Type B pancreatic cell (in vitro differentiated cells): ENCODE data around the gene KIAA1671. TPM values are rescaled to one million over a fixed set of nuclear protein-coding genes. Genes with fewer than 3 reads are reported as not detected.

Source experiments
- DNase-seq: peaks from one replicate; pipeline ENCODE4 v3.0.0; 2021; ENCODE audit warnings: mixed read lengths; ENCODE audit not compliant: unreplicated experiment; ENCODE audit errors: extremely low spot score
- H3K27ac Mint-ChIP-seq: 2 replicates; pipeline ENCODE4 v1.8.0; 2021; ENCODE audit warnings: mild to moderate bottlenecking, mixed read lengths
- H3K27me3 Mint-ChIP-seq: 2 replicates; pipeline ENCODE4 v1.8.0; 2021; ENCODE audit warnings: mixed read lengths
- H3K36me3 Mint-ChIP-seq: 2 replicates; pipeline ENCODE4 v1.8.0; 2021; ENCODE audit warnings: mixed read lengths
- H3K4me1 Mint-ChIP-seq: one replicate; pipeline ENCODE4 v1.8.0; 2021; ENCODE audit warnings: mixed read lengths; ENCODE audit not compliant: unreplicated experiment
- H3K4me3 Mint-ChIP-seq: 2 replicates; pipeline ENCODE4 v1.8.0; 2021; ENCODE audit warnings: mild to moderate bottlenecking, mixed read lengths
- H3K9me3 Mint-ChIP-seq: 2 replicates; pipeline ENCODE4 v1.8.0; 2021; ENCODE audit warnings: mixed read lengths
- total RNA-seq: library from RNA; stranded (reverse); gene quantifications from 2 replicates; pipeline ENCODE4 v1.2.1, GENCODE V29; 2021; ENCODE audit warnings: low replicate concordance
- TF ChIP-seq, protein P1 (sequence below): fragments of 200-600 bp; sonication (generic); conservative IDR thresholded peaks from 2 replicates; pipeline ENCODE4 v1.5.0; 2021; ENCODE audit warnings: antibody characterized with exemption, mild to moderate bottlenecking

Gene KIAA1671
- total RNA-seq, 1 donor from 2014 or later, result 22.9 TPM

DNA sequence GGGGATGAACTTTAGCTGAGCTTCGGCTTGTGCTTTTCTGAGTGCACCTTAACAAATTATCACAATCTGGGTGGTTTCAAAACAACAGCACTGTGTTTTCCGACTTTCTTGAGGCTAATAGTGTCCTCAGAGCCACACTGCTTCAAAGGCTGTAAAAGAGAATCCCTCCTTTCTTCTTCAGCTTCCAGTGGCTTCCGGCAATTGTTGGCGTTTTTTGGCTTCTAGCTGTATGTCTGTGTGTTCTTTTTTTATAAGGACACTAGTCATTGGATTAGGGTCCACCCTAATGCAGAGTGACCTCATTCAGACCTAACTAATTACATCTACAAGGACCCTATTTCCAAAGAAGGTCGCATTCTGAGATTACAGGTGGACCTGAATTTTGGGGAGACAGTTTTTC, 30.6 kb downstream of the KIAA1671 start:
- no peak for DNase-seq
- Mint-ChIP-seq H3K4me1 (peaks cover 11% of the 10 kb centered on the region), H3K9me3 (no peaks in the 10 kb centered on the region), H3K4me3 (no peak overlapping the region), H3K27ac (no peak overlapping the region), H3K36me3 (no peaks in the 10 kb centered on the region), H3K27me3 (no peaks in the 10 kb centered on the region)
- TF ChIP-seq, protein P1, sequence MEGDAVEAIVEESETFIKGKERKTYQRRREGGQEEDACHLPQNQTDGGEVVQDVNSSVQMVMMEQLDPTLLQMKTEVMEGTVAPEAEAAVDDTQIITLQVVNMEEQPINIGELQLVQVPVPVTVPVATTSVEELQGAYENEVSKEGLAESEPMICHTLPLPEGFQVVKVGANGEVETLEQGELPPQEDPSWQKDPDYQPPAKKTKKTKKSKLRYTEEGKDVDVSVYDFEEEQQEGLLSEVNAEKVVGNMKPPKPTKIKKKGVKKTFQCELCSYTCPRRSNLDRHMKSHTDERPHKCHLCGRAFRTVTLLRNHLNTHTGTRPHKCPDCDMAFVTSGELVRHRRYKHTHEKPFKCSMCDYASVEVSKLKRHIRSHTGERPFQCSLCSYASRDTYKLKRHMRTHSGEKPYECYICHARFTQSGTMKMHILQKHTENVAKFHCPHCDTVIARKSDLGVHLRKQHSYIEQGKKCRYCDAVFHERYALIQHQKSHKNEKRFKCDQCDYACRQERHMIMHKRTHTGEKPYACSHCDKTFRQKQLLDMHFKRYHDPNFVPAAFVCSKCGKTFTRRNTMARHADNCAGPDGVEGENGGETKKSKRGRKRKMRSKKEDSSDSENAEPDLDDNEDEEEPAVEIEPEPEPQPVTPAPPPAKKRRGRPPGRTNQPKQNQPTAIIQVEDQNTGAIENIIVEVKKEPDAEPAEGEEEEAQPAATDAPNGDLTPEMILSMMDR, result no peak

DNA sequence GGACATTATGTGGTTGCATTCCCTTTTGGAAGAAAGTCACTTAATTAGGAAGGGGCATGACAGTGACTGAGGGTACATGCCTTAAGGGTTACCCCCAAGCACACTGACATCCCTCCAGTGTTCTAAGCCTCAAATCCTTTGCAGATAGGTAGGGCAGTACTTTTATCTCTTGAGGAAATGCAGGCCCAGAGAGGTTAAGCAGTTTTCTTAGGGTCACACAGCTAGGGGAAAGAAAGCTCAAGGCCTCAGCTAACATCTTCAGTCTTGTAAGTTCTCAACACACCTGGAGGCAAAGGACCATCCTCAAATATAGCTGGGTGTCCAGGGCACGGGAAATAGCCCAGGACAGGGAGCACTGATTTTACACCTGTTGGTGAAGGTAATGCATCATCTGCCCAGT, 31.6 kb downstream of the KIAA1671 start:
- Mint-ChIP-seq H3K9me3 (no peaks in the 10 kb centered on the region), H3K27ac (no peak overlapping the region), H3K4me1 (peaks cover 10% of the 10 kb centered on the region), H3K36me3 (no peaks in the 10 kb centered on the region), H3K27me3 (no peaks in the 10 kb centered on the region), H3K4me3 (no peak overlapping the region)
- DNase-seq, result no peak
- TF ChIP-seq, protein P1, result no peak

DNA sequence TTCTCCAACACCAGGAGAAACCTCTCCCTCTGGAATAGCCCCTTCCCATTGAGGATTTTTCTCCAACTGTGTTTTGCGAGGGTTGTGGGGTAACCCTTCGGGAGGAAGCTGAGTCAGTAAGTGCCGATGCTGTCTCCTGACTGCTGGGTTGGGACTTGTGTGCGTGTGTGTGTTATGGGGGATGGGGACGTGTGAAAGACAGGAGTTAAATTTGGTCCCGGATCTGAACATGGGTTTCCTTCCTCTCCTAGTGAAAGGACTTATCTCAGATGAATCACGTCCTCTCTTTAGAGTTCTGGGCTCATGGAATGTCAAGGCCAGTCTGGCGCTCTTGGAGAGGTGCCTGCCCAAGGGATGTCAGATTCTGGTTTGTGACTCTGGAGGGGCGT, 33.3 kb downstream of the KIAA1671 start:
- no peak overlapping the region for H3K27ac Mint-ChIP-seq
- H3K4me3 Mint-ChIP-seq, result no peak overlapping the region
- H3K27me3 Mint-ChIP-seq, result no peaks in the 10 kb centered on the region
- no peak for DNase-seq
- H3K4me1 Mint-ChIP-seq, result peaks cover 12% of the 10 kb centered on the region
- TF ChIP-seq, protein P1, result no peak
- no peaks in the 10 kb centered on the region for H3K36me3 Mint-ChIP-seq
- H3K9me3 Mint-ChIP-seq, result no peaks in the 10 kb centered on the region

- TF ChIP-seq, protein P1, result no peak
- H3K27ac Mint-ChIP-seq, result no peak overlapping the region
- H3K9me3 Mint-ChIP-seq, result no peaks in the 10 kb centered on the region
- DNase-seq, result no peak
- H3K4me1 Mint-ChIP-seq, result peaks cover 8% of the 10 kb centered on the region
- H3K4me3 Mint-ChIP-seq, result no peak overlapping the region
- no peaks in the 10 kb centered on the region for H3K27me3 Mint-ChIP-seq
- H3K36me3 Mint-ChIP-seq, result no peaks in the 10 kb centered on the region
Measured at GRCh38 chr22:24986816-24987215, 34.3 kb downstream of the KIAA1671 start.

- no peak for DNase-seq
- TF ChIP-seq, protein P1, result no peak
- no peaks in the 10 kb centered on the region for H3K27me3 Mint-ChIP-seq
- H3K4me3 Mint-ChIP-seq, result no peak overlapping the region
- no peak overlapping the region for H3K27ac Mint-ChIP-seq
- H3K36me3 Mint-ChIP-seq, result no peaks in the 10 kb centered on the region
- peaks cover 4% of the 10 kb centered on the region for H3K4me1 Mint-ChIP-seq
- no peaks in the 10 kb centered on the region for H3K9me3 Mint-ChIP-seq
Measured at GRCh38 chr22:24989135-24989534, 36.6 kb downstream of the KIAA1671 start.

- Mint-ChIP-seq H3K9me3 (no peaks in the 10 kb centered on the region), H3K4me1 (peaks cover 4% of the 10 kb centered on the region), H3K27ac (no peak overlapping the region), H3K36me3 (no peaks in the 10 kb centered on the region), H3K27me3 (no peaks in the 10 kb centered on the region), H3K4me3 (no peak overlapping the region)
- TF ChIP-seq, protein P1, result no peak
- no peak for DNase-seq
Measured at GRCh38 chr22:24989541-24989951, 37.0 kb downstream of the KIAA1671 start.
